HG03457 (cell line): ENCODE results near the gene GADD45A.
"Not testable (repeated sequence)": the region's sequence is repeated elsewhere in the genome, so short reads cannot be mapped to it uniquely, and the experiment has no call there.

Experiments
- ATAC-seq: cut with Tn5 transposase; IDR thresholded peaks from one replicate; pipeline ENCODE4 v1.9.1; 2021; ENCODE audit warnings: moderate number of reproducible peaks; ENCODE audit not compliant: unreplicated experiment

The GADD45A gene, protein sequence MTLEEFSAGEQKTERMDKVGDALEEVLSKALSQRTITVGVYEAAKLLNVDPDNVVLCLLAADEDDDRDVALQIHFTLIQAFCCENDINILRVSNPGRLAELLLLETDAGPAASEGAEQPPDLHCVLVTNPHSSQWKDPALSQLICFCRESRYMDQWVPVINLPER

DNA sequence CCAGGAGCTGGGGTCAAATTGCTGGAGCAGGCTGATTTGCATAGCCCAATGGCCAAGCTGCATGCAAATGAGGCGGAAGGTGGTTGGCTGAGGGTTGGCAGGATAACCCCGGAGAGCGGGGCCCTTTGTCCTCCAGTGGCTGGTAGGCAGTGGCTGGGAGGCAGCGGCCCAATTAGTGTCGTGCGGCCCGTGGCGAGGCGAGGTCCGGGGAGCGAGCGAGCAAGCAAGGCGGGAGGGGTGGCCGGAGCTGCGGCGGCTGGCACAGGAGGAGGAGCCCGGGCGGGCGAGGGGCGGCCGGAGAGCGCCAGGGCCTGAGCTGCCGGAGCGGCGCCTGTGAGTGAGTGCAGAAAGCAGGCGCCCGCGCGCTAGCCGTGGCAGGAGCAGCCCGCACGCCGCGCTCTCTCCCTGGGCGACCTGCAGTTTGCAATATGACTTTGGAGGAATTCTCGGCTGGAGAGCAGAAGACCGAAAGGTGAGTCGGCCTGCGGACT, at the start of gene GADD45A:
Gene GADD45A, plus strand, starts transcription at position 135 of the 491 bp plus-strand sequence. Its CDS starts 294 bp downstream, at position 429.
- peak; percentile 76 for ATAC-seq

DNA sequence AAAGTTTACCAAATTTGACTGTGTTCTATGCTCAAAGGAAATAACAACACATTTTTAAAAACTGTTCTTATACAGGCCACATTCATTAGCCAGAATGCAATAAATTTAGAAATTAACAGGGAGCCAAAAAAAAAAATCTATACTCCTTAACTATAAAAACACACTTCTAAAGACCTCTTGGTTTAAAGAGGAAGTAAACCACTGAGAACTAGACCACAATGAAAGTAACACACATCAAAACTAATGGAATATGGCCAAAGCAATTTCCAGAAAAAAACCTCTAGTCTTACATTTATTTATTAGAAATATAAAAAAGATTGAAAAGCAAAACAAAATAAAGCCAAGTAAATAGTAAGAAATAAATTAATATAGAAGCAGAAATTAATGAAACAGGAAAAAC, 48.9 kb upstream of the GADD45A start:
- no peak for ATAC-seq

DNA sequence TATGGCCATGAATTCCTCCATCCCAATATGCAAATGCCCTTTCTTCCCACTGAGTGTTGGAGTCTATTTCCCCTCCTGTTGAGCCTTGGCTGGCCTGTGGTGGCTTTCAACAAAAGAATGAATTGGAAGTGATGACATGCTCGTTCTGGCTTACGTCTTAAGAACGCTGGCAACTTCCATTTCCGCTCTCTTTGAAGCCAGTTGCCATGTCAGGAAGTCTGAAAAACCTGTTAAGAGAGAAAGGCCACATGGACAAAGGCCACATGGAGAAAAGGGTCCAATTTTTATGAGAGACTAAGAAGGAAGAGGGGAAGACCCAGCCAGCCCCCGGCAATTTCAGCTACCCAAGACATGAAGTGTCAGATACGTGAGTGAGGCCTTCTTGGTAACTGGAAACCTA, 45.6 kb upstream of the GADD45A start:
- no peak for ATAC-seq

DNA sequence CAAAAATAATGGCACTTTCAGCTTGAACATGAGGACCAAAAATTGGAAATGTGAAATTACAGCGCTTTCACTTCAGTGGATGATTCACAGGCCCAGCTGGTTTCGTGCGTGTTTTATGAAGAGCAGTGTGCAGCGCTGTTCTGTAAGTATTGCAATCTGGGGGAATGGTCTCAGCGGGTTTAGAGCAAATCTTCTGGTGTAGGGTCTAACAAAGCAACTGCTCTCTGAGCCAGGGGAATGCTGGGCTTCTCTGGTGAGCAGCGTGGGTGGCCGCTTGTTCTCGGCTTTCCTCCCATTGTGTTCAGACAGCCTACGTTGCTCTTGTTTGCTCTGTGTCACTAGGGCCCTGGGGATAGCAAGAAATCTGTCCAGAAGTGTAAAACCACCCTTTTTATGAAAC, 42.4 kb upstream of the GADD45A start:
- no peak for ATAC-seq

DNA sequence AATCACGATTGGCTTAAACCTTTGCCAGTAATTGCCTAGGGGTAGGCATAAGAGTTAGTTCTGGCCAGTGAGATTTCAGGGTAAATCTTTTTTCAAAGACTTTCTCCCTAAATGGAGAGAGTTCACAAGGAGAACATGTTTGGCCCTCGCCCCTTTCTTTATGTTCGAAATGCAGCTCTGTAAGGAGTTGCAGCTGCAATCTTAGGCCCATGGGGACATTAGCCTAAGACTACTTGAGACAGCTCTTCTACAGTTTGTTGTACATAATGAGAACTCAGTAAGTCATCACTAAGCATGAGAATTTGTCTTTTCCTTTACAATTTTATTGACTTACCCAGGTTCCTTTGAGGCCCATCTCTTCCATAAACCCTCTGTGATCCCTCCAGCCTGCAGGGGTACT, 40.4 kb upstream of the GADD45A start:
- no peak for ATAC-seq

DNA sequence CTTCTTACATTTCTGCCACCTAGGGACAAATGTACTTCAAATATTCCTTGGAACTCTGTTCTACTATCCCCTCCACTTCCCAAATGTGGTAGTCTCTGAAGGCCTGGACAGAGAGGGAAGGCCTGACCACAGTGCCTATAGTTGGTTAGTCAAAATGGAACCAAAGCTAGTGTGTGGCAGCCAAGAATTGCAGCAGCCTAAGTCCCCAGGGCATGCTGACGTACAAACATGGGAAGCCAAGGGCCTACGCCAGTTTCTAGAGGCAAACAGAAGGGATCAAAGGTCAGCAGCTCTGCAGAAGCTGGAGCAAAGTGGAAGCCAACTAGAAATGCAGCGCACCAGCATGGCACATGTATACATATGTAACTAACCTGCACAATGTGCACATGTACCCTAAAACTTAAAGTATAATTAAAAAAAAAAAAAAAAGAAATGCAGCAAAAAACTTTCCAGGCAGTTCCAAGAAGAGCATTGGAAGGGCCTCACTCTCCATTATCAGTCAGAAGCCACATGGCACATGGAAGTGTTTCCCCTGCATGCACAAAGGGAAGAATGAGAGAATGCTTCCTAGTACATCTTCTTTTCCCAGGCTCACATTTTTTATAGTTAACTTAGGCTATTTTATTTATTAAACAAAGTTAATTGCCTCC, 39.4 kb upstream of the GADD45A start:
- no peak for ATAC-seq

DNA sequence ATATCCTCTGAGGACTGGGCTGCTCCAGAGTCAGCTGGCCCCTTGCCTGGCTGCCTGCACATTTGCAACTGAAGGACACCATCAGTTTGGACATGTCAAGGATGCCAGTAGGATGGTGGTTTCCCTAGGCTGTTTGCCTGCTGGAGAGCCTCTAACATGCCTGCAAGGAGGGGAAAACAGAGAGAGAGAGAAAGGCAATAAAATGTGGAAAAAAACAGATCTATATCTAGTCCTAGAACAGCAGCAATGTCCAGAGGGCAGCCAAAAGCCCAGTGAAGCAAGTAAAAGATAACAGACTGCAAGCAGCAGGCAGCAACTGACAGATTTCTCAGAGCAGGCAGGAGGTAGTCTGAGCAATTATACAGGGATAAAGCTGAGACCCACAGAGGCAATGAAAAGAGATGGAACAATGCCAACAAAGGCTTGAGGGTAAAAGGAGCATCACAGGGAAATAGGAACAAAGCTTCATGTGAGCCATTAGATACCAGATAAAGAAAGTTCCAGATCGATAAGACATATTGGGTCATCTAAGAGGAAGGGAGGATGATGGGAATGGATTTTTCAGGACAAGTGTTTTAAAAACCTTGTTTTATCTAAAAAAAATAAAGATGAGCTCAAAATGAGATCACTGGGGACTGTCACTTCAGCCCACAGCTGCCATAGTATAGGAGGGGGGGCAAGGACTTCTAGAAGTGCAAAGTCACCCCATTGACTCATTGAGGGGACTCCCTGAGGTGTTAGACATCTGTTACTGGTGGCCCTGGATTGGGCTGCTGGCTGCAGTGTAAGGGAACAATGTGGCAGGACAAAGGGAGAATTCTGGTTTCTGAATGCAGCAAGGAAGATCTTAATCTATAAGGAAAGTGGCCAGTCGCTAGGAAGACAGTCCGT, 38.6 kb upstream of the GADD45A start:
- ATAC-seq = no peak

DNA sequence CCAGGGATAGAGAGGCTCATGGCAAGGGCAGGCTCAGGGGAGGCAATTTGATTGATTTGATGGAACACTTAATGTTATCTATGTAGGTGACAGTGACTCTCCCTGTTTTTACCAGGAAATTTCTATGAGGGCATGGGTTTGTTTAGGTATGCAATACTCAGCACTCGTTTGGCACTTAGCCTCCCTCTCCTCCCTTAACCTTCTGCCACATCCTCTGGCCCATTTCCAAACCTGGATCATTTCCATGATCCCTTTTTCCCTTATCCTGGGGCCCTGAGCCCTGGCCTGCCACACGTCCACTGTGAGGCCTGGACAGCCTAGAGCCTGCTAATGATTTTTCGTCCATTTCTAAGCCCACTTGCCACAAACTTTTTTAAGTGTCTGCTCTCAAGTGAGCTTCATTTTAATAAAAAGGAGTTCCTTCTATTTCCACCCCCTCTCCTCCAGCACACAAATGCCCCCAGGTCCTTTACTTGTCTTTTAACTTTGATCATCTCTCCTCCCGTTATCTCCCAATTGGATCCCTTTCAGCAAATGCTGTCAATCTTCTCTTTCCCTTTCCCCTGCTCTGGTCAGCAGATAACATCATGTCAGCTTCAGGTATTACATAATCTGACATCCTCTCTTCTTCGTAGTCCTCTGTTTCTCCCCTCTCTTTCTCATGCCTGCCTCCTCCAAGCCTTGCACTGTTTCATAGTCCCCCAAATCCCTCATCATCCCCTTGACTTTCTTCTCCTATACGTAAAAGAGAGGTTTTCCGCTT, 37.8 kb upstream of the GADD45A start:
- ATAC-seq = no peak

DNA sequence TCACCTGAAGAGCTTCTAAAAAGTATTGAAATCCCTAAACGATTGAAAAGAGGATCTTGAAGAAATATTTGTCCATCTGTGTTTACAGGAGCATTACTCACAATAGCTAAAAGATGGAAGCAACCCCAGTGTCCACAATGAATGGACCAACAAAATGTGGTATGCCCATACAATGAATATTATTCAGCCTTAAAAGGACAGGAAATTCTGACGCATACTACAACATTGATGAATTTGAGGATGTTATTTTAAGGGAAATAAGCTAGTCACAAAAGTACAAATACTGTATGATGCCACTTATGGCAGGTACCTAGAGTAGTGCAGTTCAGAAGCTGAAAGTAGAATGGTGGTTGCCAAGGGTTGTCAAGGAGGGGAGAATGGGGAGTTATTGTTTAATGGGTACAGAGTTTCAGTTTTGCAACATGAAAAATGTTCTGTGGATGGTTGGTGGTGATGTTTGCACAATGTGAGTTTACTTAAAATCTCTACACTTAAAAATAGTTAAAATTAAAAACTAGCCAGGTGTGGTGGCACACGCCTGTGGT, 37.1 kb upstream of the GADD45A start:
- ATAC-seq = peak; percentile 51

DNA sequence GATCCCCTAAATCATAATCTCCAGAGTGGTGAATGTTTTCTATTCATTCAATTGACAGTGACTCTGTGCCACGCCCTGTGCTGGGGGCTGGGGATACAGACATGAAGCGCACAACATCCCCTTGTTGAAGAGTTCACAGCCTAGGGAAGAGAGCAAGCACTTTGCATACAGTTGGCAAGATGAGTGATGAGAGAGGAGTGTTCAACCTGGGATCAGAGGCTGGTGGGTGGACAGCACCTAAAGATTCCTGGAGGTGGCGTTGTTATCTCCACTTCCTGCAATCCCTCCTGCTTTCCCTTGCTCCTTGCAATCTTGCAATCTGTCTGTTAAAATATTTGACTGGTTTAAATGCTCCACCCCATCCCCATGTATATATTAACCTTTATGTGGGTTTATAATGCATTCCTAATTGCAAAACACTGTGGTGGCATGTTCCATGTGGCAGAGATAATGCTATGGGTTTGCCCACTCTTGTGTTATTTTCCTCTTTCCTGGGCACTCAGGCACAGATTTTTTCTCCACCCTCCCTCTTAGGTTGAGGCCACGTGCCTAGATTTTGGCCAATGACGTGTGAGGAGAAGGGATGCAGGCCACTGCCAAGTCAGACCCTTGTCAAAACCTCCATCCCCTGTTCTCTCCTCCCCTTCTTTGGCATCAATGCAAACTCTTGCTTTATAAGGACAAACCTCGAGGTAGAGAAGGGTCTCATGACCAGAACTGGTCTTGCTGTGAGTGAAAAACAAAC, 36.2 kb upstream of the GADD45A start:
- no peak for ATAC-seq

DNA sequence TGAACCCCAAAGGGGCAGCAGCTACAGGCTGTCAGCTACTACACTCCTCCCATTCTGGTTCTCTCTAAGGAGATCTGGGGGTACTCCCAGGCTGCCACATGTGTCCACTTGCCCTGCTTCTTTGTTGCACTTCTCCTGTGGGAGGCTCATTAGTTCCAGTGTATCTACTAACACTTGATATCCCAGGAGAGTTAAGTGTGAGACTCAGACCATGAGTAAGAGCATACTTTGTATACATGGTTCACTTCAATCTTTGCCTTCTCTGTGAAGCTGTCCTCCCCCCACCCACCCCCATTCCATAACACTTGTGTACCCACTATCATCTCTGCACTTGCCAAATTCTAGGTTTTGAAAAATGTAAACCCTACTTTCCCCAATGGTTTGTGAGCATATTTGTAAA, 34.9 kb upstream of the GADD45A start:
- no peak for ATAC-seq

DNA sequence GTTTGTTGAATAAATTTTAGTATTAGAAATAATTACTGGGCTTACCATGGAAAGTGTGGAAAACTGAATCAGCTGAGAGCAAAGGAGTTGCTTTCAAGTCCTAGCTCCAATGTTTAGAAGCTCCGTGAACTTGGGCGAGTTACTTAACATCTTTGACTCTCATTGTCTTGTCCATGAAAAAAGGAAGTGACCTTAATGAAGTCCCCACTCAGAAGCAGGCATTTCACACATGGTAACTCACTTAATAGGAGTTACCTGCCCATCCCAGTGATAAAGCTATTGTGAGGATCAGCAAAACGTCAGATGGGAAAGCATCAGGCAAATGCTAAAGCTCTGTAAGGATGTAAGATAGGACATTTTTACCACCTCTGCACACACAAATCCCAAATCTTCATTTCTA, 34.0 kb upstream of the GADD45A start:
- ATAC-seq = no peak

DNA sequence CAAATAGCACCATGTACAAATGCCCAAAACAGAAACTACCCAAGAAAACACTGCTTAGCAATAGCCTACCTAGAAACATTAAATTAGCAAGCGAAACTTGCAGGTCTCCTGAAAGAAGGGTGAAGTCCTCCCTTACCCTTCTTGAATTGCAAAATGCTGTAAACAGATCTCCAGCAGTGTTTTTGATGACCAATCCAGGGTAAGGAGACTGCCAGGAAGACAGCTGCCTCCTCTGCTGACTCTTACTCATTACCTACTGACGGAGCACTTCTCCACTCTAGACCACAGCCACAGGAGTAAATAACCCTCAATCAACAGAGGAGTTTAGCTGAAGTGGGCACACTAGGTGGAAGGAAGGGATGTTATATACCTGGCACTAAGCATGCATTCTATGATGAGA, 32.2 kb upstream of the GADD45A start:
- no peak for ATAC-seq

DNA sequence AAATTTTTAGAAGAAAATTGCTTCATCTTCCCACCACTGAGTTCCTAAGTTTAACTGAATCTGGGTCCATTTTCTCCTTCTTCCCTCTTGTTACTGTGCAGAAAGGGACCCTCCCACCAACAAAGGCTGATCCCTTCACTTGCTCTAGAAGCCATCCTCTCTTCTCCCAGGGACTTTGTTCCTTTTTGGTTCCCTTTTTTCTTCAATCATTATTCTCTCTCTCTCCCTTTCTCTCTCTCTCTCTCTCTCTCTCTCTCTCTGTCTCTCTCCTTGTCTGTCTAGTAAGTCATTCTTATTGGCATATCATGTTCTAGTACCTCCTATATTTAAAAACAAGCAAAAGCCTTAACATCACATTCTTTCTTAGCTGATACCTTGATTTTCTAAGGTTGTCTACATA, 31.7 kb upstream of the GADD45A start:
- no peak for ATAC-seq

DNA sequence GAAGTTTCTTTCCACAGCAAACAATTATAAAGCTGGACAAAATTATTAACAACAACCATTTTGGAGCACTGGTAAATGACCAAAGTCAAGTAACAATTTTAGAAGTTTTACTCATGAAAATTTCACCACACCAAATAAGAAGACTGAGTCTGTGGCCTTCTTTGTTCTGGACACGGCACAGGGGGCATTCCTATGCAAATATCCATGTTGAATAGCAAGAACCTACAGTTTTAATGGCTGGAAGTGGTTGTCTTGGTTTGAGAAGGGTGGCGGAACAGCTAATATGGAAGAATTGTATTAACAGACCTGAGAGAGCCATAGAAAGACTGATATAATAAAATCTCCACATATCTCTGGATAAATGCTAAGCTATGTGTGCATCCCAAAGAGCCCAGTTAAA, 29.4 kb upstream of the GADD45A start:
- ATAC-seq = no peak

DNA sequence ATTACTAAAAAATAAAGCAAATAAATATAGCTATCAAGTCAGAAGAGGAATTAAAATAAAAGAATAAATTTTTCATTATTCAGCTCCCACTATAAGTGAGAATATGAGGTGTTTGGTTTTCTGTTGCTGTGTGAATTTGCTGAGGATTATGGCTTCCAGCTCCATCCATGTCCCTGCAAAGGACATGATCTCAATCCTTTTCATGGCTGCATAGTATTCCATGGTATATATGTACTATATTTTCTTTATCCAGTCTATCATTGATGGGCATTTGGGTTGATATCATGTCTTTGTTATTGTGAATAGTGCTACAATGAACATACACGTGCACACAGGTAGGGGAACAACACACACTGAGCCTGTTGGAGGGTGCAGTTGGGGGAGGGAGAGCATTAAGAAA, 27.8 kb upstream of the GADD45A start:
- ATAC-seq = not testable (repeated sequence)

DNA sequence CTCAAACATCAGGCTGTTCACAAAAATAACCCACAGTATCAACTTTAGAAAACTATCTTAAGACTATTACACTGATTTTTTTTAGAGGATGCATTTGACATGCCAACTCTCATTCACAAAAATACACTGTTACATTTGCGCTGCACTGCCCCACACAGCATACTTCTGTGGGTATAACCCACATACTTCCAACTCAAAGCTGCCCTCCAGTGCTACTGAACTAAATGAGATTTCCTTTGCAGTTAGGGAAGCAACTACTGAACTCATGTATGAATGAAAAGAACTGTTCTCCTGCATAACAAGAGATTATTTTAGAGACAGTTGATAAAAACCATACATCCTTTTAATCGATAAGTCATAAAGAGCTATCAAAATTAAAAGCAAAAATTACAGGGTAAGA, 25.8 kb upstream of the GADD45A start:
- ATAC-seq = no peak

DNA sequence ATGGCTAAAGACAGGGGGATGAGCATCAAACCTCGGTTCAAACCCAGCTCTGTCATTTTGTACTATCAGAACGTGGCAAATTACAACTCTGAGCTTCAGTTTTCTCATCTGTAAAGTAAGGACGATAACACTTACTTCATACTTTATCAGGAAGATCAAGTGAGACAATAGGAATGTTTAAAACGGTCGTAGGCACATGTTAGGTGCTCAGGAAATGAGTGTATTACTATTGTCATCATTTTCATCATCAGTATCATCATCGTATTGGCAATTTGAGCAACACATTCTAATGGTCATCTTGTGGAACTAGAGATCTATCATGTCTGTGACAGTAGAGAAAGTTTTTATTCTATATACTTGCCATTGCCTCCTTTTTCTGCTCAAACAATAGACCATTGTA, 22.1 kb upstream of the GADD45A start:
- ATAC-seq = no peak

DNA sequence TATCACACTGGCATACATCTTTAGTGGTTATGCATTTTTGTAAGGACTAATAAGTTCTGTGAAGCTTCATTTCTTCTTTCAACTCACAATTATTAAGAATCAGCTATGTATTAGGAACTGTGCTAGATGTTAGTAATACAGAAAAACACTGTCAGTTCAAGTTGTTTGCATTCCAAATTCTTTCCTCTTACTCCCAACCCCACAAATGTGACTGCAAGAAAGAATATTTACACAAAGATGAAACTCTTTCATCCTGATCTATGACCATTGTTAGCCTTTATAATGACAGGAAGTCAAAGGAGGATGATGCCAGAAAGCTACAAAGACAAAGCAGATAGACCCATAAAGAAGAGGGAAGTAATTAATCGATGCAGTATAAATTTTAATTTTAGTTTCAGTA, 21.0 kb upstream of the GADD45A start:
- no peak for ATAC-seq

DNA sequence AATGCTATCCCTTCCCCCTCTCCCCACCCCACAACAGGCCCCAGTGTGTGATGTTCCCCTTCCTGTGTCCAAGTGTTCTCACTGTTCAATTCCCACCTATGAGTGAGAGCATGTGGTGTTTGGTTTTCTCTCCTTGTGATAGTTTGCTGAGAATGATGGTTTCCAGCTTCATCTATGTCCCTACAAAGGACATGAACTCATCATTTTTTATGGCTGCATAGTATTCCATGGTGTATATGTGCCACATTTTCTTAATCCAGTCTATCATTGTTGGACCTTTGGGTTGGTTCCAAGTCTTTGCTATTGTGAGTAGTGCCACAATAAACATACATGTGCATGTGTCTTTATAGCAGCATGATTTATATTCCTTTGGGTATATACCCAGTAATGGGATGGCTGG, 19.7 kb upstream of the GADD45A start:
- not testable (repeated sequence) for ATAC-seq
